GM19463 (cell line): ENCODE data around the gene TMEM72.
A peak's percentile ranks its signal among the peaks of the same experiment; 100 is the strongest.

Source experiments
- ATAC-seq: cut with Tn5 transposase; IDR thresholded peaks from one replicate; pipeline ENCODE4 v1.9.1; 2021; ENCODE audit warnings: mild to moderate bottlenecking, moderate library complexity; ENCODE audit not compliant: unreplicated experiment

The TMEM72 gene

GRCh38 chr10:44932517-44933450 is 21.6 kb downstream of the TMEM72 start:
- peak; percentile 98 for ATAC-seq

DNA sequence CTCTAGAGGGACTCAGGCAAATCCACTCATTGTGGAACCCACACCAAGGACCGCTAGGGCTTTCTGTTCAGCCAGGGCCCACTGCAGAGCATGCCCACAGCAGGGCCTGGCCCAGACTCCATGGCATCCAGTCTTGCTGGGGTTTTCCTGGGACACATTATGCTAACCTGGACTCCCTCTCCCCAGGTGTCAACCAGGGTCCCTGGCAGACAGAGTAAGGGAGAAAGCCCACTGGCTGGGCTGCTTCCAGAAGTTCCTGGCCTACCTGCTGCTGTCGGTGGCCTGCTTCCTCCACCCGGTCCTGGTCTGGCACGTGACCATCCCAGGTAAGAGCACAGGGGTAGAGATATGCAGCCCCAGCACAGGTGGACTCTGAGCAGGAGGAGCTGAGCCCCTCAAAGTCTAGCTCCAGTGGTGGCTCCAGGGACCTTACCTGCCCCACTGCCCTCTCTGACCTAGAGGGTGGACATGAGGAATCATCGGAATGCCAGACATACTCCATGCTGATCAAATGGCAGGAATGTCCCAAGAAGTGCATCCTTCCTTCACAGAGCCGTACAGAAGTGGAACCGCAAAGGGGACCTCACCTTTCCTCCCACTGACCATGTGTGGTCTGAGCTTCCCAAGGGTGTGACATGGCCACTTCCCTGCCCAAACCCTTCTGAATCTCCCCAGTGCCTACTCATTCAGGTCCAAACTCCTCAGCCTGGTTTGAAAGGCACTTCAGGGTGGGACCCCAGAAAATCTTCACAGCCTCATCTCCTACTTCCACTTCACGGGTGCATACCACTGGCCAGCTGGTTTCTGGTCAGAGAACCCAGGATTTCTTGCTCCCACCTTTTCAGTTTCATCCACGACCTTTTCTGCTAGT is 22.5 kb downstream of the TMEM72 start:
- no peak for ATAC-seq

GRCh38 chr10:44934416-44935200 is 23.5 kb downstream of the TMEM72 start:
- no peak for ATAC-seq

DNA sequence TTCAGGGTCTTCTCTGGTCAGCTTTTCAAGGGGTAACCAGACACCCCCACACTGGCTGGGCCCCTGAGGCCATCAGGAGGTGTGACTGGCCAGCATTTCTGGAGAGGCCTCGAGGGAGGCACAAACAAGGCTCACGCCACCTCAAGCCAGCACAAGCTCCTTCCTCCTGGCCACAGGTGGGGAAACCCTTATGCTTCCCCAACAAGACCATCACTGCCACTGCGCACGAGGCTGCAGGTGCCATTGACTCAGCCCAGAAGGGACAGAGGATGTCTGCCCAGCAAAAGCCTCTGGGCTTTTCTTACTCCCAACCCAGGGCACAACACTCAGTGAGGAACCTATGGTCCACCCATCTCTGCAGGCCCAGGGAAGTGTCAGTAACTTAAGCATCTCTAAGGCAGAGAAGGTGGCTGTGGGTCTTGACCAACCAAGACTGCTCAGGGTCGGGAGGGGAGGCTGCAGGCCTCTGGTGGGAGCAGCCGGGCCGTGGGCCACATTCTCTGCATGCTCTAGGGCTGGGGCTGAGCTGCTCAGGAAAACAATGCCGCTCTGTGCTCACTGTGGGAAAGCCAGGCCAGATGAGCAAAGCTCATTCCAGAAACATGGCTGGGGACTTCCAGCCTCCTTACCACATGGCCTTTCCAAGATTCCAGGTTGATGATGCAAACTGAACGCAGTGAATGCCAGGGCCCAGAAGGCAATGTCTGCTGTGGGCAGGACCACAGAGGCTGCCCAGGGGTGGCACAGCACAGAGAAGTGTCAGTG is 24.2 kb downstream of the TMEM72 start:
- no peak for ATAC-seq

GRCh38 chr10:44935966-44936295 is 24.8 kb downstream of the TMEM72 start:
- no peak for ATAC-seq

DNA sequence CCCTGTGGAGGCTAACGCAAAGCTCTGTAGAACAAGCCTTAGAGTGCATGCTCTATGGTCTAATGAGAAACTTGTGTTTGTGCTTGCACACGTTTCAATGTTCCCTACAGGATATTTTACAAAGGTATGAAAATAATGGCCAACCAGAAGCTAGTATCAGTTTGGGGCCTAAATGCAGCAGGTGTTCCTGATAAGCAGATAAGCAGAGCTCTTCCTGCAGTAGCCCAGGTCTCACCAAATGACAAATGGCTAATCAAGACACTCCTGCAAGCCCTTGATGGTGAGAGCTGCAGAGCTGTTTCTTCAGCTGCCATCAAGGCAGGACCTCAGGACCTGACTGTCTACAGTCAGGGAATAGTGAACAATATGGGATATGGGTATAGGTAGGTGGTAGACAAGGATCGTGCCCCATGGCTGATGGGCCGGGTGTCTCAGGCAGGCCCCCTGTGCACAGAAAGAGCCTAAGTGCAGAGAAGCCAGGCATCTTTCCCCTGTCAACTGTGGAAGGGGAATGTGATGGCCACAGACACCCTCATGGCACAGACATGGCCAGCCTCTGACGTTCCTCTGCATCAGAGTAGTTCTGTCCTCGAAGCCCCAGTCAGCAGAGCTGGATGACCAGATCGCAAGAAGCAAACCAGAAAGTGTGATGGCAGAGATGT is 25.3 kb downstream of the TMEM72 start:
- ATAC-seq = no peak

DNA sequence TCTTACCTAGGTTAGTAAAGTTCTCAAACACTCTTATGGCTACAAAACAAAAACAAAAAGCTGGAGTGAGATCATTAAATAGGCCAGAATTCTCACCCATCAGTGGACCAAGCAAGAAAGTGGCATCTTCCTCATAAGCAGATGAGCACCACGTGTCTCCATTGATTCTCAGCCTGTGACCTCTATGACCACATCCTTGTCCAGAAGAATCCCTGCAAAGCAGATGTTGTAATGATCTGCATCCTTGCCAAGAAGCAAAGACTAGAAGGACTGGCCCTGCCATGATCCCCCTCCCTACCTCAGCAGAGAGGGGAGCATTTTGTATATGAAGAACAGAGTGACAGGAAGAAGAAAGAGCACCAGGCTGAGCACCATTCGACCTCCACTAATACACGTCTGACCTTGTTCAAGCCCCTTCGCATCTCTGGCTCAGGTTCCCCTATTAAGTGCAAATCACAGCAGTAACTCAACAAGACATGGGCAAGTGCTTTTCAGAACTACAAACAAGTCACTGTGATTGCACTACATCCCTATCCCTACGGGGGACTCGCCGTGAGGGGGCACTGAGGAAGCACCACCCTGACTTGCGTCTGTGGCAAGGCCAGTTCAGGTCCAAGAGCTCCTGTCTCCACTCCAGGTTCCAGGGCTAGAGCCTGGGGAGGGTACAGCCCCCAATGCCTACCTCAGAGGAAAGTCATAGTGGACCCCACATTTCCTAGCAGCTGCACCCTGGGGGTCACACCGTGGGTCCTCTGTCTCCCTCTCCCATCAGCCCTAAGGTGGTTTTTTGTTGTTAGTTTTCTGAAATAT is 26.3 kb downstream of the TMEM72 start:
- ATAC-seq = no peak

GRCh38 chr10:44938956-44939355 is 27.8 kb downstream of the TMEM72 start:
- ATAC-seq = no peak

DNA sequence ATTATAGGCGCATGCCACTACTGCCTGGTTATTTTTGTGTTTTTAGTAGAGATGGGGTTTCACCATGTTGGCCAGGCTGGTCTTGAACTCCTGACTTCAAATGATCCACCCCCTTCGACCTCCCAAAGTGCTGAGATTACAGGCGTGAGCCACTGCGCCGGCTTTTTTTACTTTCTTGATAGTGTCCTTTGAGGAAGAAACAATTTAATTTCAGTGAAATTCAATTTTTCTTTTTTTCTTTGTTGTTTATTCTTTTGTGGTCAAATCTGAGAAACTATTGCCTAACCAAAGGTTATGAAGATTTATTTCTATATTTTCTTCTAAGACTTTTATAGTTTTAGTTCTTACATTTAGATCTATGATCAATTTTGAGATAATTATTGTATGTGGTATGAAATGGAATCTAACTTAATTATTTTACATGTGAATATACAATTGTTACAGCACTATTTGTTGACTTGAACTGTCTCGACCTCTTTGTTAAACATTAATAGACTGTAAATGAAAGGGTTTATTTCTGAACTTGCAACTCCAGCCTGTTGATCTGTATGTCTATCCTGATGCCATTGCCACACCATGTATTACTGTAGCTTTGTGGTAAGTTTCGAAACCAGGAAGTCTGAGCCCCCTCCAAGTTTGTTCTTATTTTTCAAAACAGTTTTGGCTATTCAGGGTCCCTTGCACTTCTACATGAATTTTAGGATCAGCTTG is 28.7 kb downstream of the TMEM72 start:
- no peak for ATAC-seq

DNA sequence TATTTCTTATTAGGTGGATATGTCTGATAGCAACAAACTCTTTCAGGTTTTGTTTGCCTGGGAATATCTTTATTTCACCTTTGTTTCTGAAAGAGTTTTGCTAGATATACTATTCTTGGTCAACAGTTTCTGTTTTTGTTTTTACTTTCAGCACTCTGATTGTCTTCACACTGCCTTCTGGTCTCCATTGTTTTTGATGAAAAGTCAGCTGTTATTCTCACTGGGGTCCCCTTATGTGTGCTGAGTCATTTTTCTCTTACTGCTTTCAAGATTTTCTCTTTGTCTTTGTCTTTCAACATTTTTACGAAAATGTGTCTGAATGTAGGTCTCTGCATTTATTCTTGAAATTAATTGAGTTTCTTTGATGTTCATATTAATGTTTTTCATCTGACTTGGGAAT is 33.2 kb downstream of the TMEM72 start:
- no peak for ATAC-seq

GRCh38 chr10:44946205-44946604 is 35.1 kb downstream of the TMEM72 start:
- ATAC-seq = peak; percentile 58

DNA sequence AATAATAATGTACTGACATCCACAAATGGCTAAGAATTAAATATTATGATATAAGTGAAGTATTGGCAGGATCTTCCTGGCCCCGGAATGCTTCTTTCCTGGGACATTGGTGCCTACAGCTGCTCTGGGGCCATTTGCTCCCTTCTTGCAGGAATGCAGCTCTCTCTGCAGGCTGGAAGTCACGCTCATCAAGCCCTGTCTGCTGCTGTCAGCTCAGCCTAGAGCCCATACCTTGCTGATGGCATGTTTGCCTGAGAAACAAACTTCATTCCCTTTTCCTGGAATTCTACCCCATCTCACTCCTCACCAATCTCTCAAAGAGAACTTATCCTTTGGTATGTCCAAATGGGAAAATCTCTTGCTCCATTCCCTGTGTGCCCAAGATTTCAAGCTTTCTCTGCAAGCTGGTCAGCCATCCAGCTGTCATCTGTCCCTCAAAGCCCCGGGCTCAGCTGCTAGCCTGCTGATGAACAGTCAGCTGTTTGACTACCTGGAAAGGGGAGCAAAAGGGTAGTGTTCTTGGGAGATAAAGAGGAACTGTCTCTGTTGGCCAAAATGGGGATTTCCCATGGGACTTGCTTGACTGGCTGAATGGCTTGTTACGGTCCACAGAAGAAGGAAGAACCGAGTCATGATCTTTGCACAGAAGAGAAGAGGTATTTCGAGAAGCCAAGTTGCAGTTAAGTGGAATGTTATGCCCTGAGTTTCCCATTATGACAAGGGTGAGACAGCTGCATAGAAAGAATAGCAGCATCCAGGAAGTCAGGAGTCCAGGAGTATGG is 36.4 kb downstream of the TMEM72 start:
- peak; percentile 55 for ATAC-seq

GRCh38 chr10:44948642-44949041 is 37.5 kb downstream of the TMEM72 start:
- no peak for ATAC-seq

DNA sequence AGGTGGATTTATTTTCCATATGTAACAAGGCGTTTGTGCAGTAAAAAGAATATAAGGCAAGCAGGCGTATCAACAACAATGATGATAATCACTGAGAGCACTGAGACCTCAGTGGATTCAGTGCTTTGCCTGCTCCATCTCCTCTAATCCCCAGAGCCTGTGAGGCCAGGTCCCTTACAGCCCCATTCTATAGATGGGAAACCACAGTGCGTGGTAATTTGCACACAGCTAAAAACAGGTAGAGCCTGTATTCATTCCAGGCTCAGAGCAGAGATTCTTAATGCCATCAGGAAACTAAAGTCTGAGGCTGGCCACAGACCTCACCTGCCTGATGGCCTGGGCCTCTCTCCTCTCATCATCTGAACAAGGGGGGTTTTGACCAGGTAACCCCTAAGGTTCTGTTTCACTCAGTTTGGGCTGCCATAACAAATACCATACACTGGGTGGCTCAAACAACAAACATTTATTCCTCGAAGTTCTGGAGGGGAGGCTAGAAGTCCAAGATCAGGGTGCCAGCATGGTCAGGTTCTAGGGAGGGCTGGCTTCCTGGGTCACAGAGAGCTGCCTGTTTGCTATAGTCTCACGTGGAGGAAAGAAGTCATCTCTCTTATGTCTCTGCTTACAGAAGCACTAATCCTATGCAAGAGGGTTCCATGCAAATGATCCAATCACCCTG is 38.1 kb downstream of the TMEM72 start:
- ATAC-seq = no peak

- no peak for ATAC-seq
These were observed 38.8 kb downstream of the TMEM72 start for GRCh38 chr10:44949915-44950314.

- peak; percentile 27 for ATAC-seq
These were observed 39.4 kb downstream of the TMEM72 start for GRCh38 chr10:44950326-44951225.
